Lower lobe of right lung (tissue), 2 donors: ENCODE results near the gene C20orf204. TPM values are rescaled to one million over a fixed set of nuclear protein-coding genes. Genes with fewer than 3 reads are reported as not detected.
"Not testable (repeated sequence)": the region's sequence is repeated elsewhere in the genome, so short reads cannot be mapped to it uniquely, and the experiment has no call there.

Experiments used
- ATAC-seq, 2 donors: fragments of 200-7000 bp; cut with Tn5 transposase; one replicate each; pipeline ENCODE4 v1.9.1; 2020 to 2022; ENCODE audit warnings: mild to moderate bottlenecking in 2 of 2, moderate library complexity in 2 of 2
- DNase-seq: peaks from one replicate; pipeline ENCODE4 v3.0.0-alpha.2; 2020
- H3K27ac ChIP-seq: fragments of 200-600 bp; one replicate; pipeline ENCODE4 v1.8.0; 2022
- H3K27me3 ChIP-seq: fragments of 200-600 bp; one replicate; pipeline ENCODE4 v1.8.0; 2022; ENCODE audit warnings: low read depth
- H3K36me3 ChIP-seq: fragments of 200-600 bp; one replicate; pipeline ENCODE4 v1.8.0; 2022; ENCODE audit warnings: mild to moderate bottlenecking
- H3K4me1 ChIP-seq: fragments of 200-600 bp; one replicate; pipeline ENCODE4 v1.8.0; 2022
- H3K4me3 ChIP-seq: fragments of 200-600 bp; one replicate; pipeline ENCODE4 v1.8.0; 2022; ENCODE audit warnings: mild to moderate bottlenecking
- H3K9me3 ChIP-seq: fragments of 200-600 bp; one replicate; pipeline ENCODE4 v1.8.0; 2022
- intact Hi-C: fragments of 100-400 bp; cut with DNase I; formaldehyde crosslinking; loops from one replicate; pipeline ENCODE4 v1.11.0; 2022
- microRNA-seq: library from miRNA; unstranded; fragments of <30 nt; microRNA quantifications from one replicate; pipeline ENCODE4 v1.2.0, GENCODE V29; 2020; ENCODE audit warnings: borderline number of aligned reads
- total RNA-seq: library from RNA; stranded (reverse); fragmentation: NEBNext Ultra II Directional; extraction: Animal tissue kit (Norgen Biotek cat#: 25700); gene quantifications from one replicate; pipeline ENCODE4 v1.2.1, GENCODE V29; 2021
- TF ChIP-seq, protein P1 (sequence below): fragments of 200-600 bp; IDR thresholded peaks from one replicate; pipeline ENCODE4 v1.8.0; 2022; ENCODE audit warnings: antibody characterized with exemption, mild to moderate bottlenecking
- donor health status: DM: no; HTN: yes; CAD: no; lungs with severe emphysema.

C20orf204 gene
- total RNA-seq, 1 donor from 2014 or later: 1.2 TPM

DNA sequence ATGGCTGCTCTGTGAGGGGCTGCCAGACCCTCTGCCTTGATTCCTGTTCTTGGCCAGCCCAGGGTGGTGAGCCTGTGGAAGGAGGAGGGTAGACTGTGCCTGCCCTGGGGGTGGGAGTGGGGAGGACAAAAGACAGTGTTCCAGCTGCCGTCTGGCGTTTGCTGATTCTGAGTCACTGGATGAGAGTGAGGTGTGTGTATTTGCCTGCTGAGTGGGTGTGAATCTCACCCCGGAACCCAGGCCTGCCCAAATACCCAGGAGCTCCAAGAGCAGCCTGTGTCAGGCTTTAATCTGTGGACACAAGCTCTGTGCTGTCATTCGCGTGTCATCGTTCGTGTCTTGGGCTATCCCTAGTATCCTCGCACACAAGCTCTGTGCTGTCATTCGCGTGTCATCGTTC is 50.8 kb downstream of the C20orf204 start:
- DNase-seq (no peak), ATAC-seq (no peak)
- no peaks in the 10 kb centered on the region for H3K9me3 ChIP-seq
- H3K4me3 ChIP-seq: no peak overlapping the region
- TF ChIP-seq, protein P1, sequence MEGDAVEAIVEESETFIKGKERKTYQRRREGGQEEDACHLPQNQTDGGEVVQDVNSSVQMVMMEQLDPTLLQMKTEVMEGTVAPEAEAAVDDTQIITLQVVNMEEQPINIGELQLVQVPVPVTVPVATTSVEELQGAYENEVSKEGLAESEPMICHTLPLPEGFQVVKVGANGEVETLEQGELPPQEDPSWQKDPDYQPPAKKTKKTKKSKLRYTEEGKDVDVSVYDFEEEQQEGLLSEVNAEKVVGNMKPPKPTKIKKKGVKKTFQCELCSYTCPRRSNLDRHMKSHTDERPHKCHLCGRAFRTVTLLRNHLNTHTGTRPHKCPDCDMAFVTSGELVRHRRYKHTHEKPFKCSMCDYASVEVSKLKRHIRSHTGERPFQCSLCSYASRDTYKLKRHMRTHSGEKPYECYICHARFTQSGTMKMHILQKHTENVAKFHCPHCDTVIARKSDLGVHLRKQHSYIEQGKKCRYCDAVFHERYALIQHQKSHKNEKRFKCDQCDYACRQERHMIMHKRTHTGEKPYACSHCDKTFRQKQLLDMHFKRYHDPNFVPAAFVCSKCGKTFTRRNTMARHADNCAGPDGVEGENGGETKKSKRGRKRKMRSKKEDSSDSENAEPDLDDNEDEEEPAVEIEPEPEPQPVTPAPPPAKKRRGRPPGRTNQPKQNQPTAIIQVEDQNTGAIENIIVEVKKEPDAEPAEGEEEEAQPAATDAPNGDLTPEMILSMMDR: no peak
- peaks cover 27% of the 10 kb centered on the region for H3K4me1 ChIP-seq
- no peak overlapping the region for H3K27ac ChIP-seq
- peaks cover 29% of the 10 kb centered on the region for H3K27me3 ChIP-seq
- intact Hi-C loops: no loop called here
- H3K36me3 ChIP-seq: no peaks in the 10 kb centered on the region

DNA sequence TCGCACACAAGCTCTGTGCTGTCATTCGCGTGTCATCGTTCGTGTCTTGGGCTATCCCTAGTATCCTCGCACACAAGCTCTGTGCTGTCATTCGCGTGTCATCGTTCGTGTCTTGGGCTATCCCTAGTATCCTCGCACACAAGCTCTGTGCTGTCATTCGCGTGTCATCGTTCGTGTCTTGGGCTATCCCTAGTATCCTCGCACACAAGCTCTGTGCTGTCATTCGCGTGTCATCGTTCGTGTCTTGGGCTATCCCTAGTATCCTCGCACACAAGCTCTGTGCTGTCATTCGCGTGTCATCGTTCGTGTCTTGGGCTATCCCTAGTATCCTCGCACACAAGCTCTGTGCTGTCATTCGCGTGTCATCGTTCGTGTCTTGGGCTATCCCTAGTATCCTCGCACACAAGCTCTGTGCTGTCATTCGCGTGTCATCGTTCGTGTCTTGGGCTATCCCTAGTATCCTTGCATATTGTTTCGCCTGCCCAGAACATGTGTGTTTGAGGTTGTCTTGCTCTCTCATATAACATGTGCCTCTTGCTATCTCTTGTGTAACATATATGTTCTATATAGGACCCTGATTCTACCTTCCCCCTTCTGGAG is 51.3 kb downstream of the C20orf204 start:
- peaks cover 22% of the 10 kb centered on the region for H3K4me1 ChIP-seq
- ATAC-seq, H3K27ac ChIP-seq, H3K9me3 ChIP-seq, DNase-seq, H3K4me3 ChIP-seq, intact Hi-C loops, H3K36me3 ChIP-seq: not testable (repeated sequence)
- H3K27me3 ChIP-seq: peaks cover 29% of the 10 kb centered on the region

DNA sequence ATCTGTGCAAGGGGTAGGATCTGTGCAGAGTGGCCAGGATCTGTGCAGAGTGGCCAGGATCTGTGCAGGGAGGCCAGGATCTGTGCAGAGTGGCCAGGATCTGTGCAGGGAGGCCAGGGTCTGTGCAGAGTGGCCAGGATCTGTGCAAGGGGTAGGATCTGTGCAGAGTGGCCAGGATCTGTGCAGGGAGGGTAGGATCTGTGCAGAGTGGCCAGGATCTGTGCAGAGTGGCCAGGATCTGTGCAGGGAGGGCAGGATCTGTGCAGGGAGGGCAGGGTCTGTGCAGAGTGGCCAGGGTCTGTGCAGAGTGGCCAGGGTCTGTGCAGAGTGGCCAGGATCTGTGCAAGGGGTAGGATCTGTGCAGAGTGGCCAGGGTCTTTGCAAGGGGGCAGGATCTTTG is 52.6 kb downstream of the C20orf204 start:
- H3K27me3 ChIP-seq: peaks cover 29% of the 10 kb centered on the region
- intact Hi-C loops: not testable (repeated sequence)

More for the DNA sequence above, 52.6 kb downstream of the C20orf204 start:
- H3K9me3 ChIP-seq, DNase-seq, H3K4me3 ChIP-seq, H3K27ac ChIP-seq, ATAC-seq, H3K36me3 ChIP-seq: not testable (repeated sequence)
- H3K4me1 ChIP-seq: peaks cover 12% of the 10 kb centered on the region

Small RNA genes within 50 kb of the gene (microRNA-seq; reads per million reads assigned to microRNA genes)
- not detected for gene MIR6813

Other genes starting within 250 kb of the C20orf204 start
- 9.9 TPM for gene ZBTB46, start 204.9 kb upstream of the C20orf204 start, total RNA-seq
- not detected for gene ABHD16B, start 174.7 kb upstream of the C20orf204 start, total RNA-seq
- 76.9 TPM for gene TPD52L2, start 170.9 kb upstream of the C20orf204 start, total RNA-seq
- gene DNAJC5, start 141.1 kb upstream of the C20orf204 start, total RNA-seq: 54.5 TPM
- 31.5 TPM for gene UCKL1, start 79.8 kb upstream of the C20orf204 start, total RNA-seq
- 13.7 TPM for gene ZNF512B, start 66.3 kb upstream of the C20orf204 start, total RNA-seq
- gene SAMD10, start 56.5 kb upstream of the C20orf204 start, total RNA-seq: 3.6 TPM
- 57.2 TPM for gene PRPF6, start 55.0 kb upstream of the C20orf204 start, total RNA-seq
- 48.3 TPM for gene SOX18, start 13.5 kb downstream of the C20orf204 start, total RNA-seq
- 38.8 TPM for gene TCEA2, start 27.0 kb downstream of the C20orf204 start, total RNA-seq
- gene RGS19, start 43.3 kb downstream of the C20orf204 start, total RNA-seq: 57.5 TPM
- gene OPRL1, start 43.9 kb downstream of the C20orf204 start, total RNA-seq: 2.6 TPM
- gene LKAAEAR1, start 48.2 kb downstream of the C20orf204 start, total RNA-seq: 0.97 TPM
- not detected for gene NPBWR2, start 71.4 kb downstream of the C20orf204 start, total RNA-seq
- gene MYT1, start 128.3 kb downstream of the C20orf204 start, total RNA-seq: not detected
- gene PCMTD2, start 219.6 kb downstream of the C20orf204 start, total RNA-seq: 65.8 TPM